Measurements from ENCODE around the gene PLA2G4B. TPM values are rescaled to one million over a fixed set of nuclear protein-coding genes. Genes with fewer than 3 reads are reported as not detected.

The PLA2G4B gene
- 0.32 and 0.61 TPM in 2 replicates for total RNA-seq

DNA sequence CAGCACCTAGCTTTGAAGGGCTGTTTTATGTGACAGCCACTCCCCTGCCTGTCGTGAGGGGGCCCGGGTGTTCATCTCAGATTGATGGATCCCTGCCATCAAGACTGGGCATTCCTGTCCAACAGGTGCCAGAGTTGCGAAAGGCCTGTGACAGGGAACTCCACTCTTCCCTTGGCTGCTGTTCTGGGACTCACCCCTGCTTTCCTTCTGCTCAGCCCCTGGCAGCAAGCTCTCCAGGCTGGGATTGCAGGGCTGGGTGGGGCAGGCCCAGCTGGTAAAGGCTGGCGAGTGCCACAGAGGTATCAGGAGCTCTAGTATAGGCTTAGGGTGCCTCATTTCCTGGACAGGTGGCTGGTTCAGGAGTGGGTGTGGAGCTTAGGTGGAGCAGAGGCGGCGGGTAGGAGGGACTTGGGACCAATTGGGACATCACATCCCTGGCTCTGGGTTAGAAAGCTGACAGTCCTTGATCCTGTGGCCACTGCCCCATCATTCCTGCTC is at the start of gene PLA2G4B:
Gene PLA2G4B (plus strand): TSS at position 448 of the 498 bp plus-strand sequence. CDS start 67 bp downstream, outside the sequence.

GRCh38 chr15:41827880-41828806 is 10.5 kb upstream of the PLA2G4B start, which contains the start of gene JMJD7:
Gene JMJD7, plus strand, starts transcription at chr15:41828092. Its CDS starts 33 bp downstream, at chr15:41828125.

DNA sequence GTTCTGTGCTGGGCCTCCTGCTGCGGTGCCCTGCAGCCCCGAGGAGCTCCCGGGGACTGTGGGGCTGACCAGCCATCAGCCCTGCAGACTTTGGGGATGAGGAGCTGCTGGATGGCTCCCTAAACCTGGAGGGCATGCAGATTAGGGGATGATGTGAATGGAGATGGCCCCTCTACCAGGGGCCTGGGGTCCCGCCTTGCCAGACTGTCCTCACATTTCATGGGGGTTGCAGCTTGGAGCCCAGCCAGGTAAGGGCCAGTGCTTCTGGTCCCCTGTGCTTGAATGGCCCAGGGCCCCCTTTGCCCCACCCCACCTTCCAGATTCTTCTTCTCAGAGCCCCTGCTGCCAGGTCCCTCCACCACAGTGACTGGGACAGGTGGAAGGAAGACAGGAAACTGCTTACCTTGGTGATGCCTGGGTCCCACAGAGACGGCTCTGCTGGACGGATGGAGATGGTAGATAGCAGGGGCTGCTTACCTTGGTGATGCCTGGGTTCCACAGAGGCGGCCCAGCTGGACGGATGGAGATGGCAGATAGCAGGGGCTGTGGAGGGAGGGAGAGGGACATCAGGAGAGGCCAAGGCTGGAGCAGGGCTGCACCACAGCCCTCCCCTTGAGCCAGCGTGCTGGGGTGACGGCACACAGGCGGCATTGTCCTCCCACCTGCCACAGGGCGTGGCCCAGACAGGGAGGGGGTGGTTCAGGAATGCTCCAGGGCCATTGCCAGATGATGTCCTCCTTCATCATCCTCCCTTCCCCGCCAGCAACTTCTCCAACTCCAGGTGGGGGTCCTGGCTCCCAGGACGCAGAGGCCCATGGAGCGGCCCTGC is 55.0 kb downstream of the PLA2G4B start, which contains the start of gene SPTBN5:
Gene SPTBN5 (minus strand): TSS at position 632 of the 829 bp plus-strand sequence. CDS start 556 bp downstream, at position 76.

Other genes with a start within 250 kb of the PLA2G4B start
- gene MGA, start 178.4 kb upstream of the PLA2G4B start, total RNA-seq: 23.7 and 66.3 TPM in 2 replicates
- gene MAPKBP1, start 64.4 kb upstream of the PLA2G4B start, total RNA-seq: 12.0 and 14.6 TPM in 2 replicates
- gene JMJD7, start 10.8 kb upstream of the PLA2G4B start, total RNA-seq: 4.9 and 6.8 TPM in 2 replicates
- 2.9 and 7.0 TPM in 2 replicates for gene SPTBN5, start 55.2 kb downstream of the PLA2G4B start, total RNA-seq
- 127 and 135 TPM in 2 replicates for gene EHD4, start 133.7 kb downstream of the PLA2G4B start, total RNA-seq
- gene PLA2G4E, start 182.2 kb downstream of the PLA2G4B start, total RNA-seq: not detected in 2 replicates

Data from epithelial cell of umbilical artery (primary cell).